A549 treated with RU486 at 1 μM for 4 hours (cell line): Measurements from ENCODE around the gene COLQ. TPM values are rescaled to one million over a fixed set of nuclear protein-coding genes. Genes with fewer than 3 reads are reported as not detected.

Source experiments
- total RNA-seq: library from RNA; stranded (reverse); fragments of 200-300 nt; extraction: Qiagen RNA extraction; gene quantifications from 5 replicates; pipeline ENCODE4 v1.2.3, GENCODE V29; 2022; ENCODE audit warnings: low read depth

Gene COLQ
- total RNA-seq = 0.19 to 0.53 TPM (median 0.36 TPM) in 5 replicates

DNA sequence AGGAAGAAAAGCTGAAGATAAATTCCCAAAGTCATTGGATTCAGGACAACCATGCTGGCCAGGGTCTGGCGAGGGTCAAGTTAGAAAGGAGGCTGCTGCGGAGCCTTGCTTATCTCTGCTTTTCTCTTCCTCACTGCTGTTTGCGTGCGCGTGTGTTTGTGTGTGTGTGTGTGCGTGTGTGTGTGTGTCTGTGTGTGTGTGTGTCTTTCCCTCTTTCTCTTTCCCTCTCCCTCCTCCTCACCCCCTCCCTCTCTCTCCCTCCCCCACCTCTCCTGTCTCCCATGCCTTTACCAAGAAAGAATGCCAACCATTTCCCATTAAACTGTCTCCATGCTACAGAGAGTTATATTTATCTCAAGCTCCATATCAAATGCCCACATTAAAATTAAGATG lies at the start of gene COLQ:
Gene COLQ, minus strand, starts transcription at position 134 of the 393 bp plus-strand sequence. Its CDS starts 81 bp downstream, at position 53.

GRCh38 chr3:15427182-15427880 lies 94.2 kb downstream of the COLQ start, which contains the start of the genes EAF1 and METTL6:
EAF1 (plus strand) TSS chr3:15427598; CDS start chr3:15427780, 182 bp downstream.
METTL6 (minus strand) TSS chr3:15427544; CDS start chr3:15426511, 1,033 bp downstream.

Other genes with a start within 250 kb of the COLQ start
- gene SH3BP5, start 189.1 kb downstream of the COLQ start, total RNA-seq = 18.5 to 22.0 TPM (median 20.1 TPM) in 5 replicates
- gene METTL6, start 94.2 kb downstream of the COLQ start, total RNA-seq = 19.4 to 31.8 TPM (median 27.6 TPM) in 5 replicates
- gene EAF1, start 94.1 kb downstream of the COLQ start, total RNA-seq = 11.6 to 17.4 TPM (median 16.0 TPM) in 5 replicates
- gene HACL1, start 79.9 kb upstream of the COLQ start, total RNA-seq = 23.4 to 29.4 TPM (median 24.9 TPM) in 5 replicates
- gene BTD, start 80.0 kb upstream of the COLQ start, total RNA-seq = 15.3 to 18.1 TPM (median 16.9 TPM) in 5 replicates